Esophagus muscularis mucosa (tissue), 4 donors: ENCODE data around the gene PAM16. TPM values are rescaled to one million over a fixed set of nuclear protein-coding genes. Genes with fewer than 3 reads are reported as not detected.
A peak's percentile ranks its signal among the peaks of the same experiment; 100 is the strongest.
"Not testable (repeated sequence)": the region's sequence is repeated elsewhere in the genome, so short reads cannot be mapped to it uniquely, and the experiment has no call there.

Experiments
- DNase-seq: peaks from one replicate; pipeline ENCODE4 v3.0.0-alpha.2; 2017; ENCODE audit errors: extremely low spot score
- H3K27ac ChIP-seq, 4 donors: fragments of 200-600 bp; sonication (generic); replicated peaks in 1 of 4; 1 replicate in 3 of 4; 2 replicates in 1 of 4; pipeline ENCODE4 v1.5.1; 2016 to 2019; ENCODE audit warnings: mild to moderate bottlenecking in 1 of 4
- H3K27me3 ChIP-seq, 4 donors: fragments of 200-600 bp; sonication (generic); one replicate each; pipeline versions ENCODE4 v1.5.1 to v1.6.0; 2016 to 2019
- H3K36me3 ChIP-seq, 4 donors: fragments of 200-600 bp; sonication (generic); one replicate each; pipeline ENCODE4 v1.5.1; 2016 to 2019
- H3K4me1 ChIP-seq, 4 donors: fragments of 200-600 bp; sonication (generic); one replicate each; pipeline ENCODE4 v1.5.1; 2016 to 2019
- H3K4me3 ChIP-seq, 4 donors: fragments of 200-600 bp; sonication (generic); 1 replicate in 2 of 4; 2 replicates in 2 of 4; pipeline ENCODE4 v1.5.1; 2016 to 2019; ENCODE audit warnings: mild to moderate bottlenecking in 4 of 4, moderate library complexity in 1 of 4
- H3K9me3 ChIP-seq, 4 donors: fragments of 200-600 bp; sonication (generic); 1 replicate in 3 of 4; 2 replicates in 1 of 4; pipeline ENCODE4 v1.5.1; 2016 to 2019
- CTCF ChIP-seq, 3 experiments: fragments of 200-600 bp in 2 of 3; fragments of 450-650 bp in 1 of 3; sonication (generic) in 2 of 3; IDR thresholded peaks; one replicate each; pipeline ENCODE4 v1.5.1; 2017 to 2019; ENCODE audit warnings: antibody characterized with exemption in 3 of 3, mild to moderate bottlenecking in 2 of 3, moderate library complexity in 1 of 3
- EP300 ChIP-seq: sonication (generic); formaldehyde crosslinking; IDR thresholded peaks from one replicate; pipeline ENCODE4 v1.6.1; 2017; ENCODE audit warnings: antibody characterized with exemption
- POLR2A ChIP-seq: fragments of 450-650 bp; IDR thresholded peaks from one replicate; pipeline ENCODE4 v1.6.1; 2017; ENCODE audit warnings: antibody characterized with exemption, moderate library complexity, mild to moderate bottlenecking, low read depth
- POLR2AphosphoS5 ChIP-seq, 2 donors: sonication (generic); formaldehyde crosslinking; IDR thresholded peaks; one replicate each; pipeline ENCODE4 v1.6.1; 2017; ENCODE audit warnings: antibody characterized with exemption in 2 of 2
- WGBS: methylation state at CpG from one replicate; pipeline ENCODE4 v1.1.5; 2018; 5-methylcytosine and 5-hydroxymethylcytosine counted together
- intact Hi-C: fragments of 100-400 bp; cut with DNase I; formaldehyde crosslinking; loops from one replicate; pipeline ENCODE4 v1.15.1; 2023
- total RNA-seq, 4 donors: library from RNA; depleted of rRNA; stranded (reverse); fragments of >200 nt; gene quantifications; one replicate each; pipeline versions ENCODE4 v1.1.0 to v1.2.1, GENCODE V29; 2016

PAM16 gene
- total RNA-seq, 4 donors from 2014 or later, result 24.5 to 44.1 (median 40.2) TPM

GRCh38 chr16:4344983-4345835 is 5.9 kb downstream of the PAM16 start:
- DNase-seq, result no peak
- TF ChIP-seq CTCF (IDR thresholded peaks at IDR 0.05) (no peak), EP300 (no peak), POLR2AphosphoS5 (IDR thresholded peaks at IDR 0.05) (no peak), POLR2A (no peak)
- H3K4me1 ChIP-seq, result peaks cover 24 to 82% (median 48%) of the 10 kb centered on the region in 4 donors
- intact Hi-C loops, result no loop called here
- 75% methylated on average over 25 of the region's 26 CpGs for WGBS
- no peaks in the 10 kb centered on the region for H3K9me3 ChIP-seq
- H3K27ac ChIP-seq, result peak overlapping the region in 3 of 4 donors; percentile 2 to 55 (median 53)
- no peaks in the 10 kb centered on the region for H3K27me3 ChIP-seq
- no peak overlapping the region for H3K4me3 ChIP-seq
- H3K36me3 ChIP-seq, result peaks cover 0 to 25% (median 19%) of the 10 kb centered on the region in 4 donors

GRCh38 chr16:4344300-4344982 is 6.7 kb downstream of the PAM16 start:
- H3K4me1 ChIP-seq, result peaks cover 24 to 82% (median 48%) of the 10 kb centered on the region in 4 donors
- H3K4me3 ChIP-seq, H3K27me3 ChIP-seq, DNase-seq, intact Hi-C loops, H3K9me3 ChIP-seq: not testable (repeated sequence)
- WGBS, result 64% methylated on average over 9 of the region's 10 CpGs
- peak overlapping the region in 2 of 4 donors; percentile 2 to 53 for H3K27ac ChIP-seq
- peaks cover 0 to 31% (median 22%) of the 10 kb centered on the region in 4 donors for H3K36me3 ChIP-seq

GRCh38 chr16:4342866-4343744 is 8.0 kb downstream of the PAM16 start:
- TF ChIP-seq EP300, result no peak
- intact Hi-C loops, result no loop called here
- peaks cover 21 to 77% (median 49%) of the 10 kb centered on the region in 4 donors for H3K4me1 ChIP-seq
- peaks cover 0 to 45% (median 31%) of the 10 kb centered on the region in 4 donors for H3K36me3 ChIP-seq
- H3K9me3 ChIP-seq, result no peaks in the 10 kb centered on the region
- no peaks in the 10 kb centered on the region for H3K27me3 ChIP-seq
- H3K27ac ChIP-seq, result no peak overlapping the region
- no peak overlapping the region for H3K4me3 ChIP-seq
- whole genome bisulfite sequencing, result 87% methylated on average over 12 of the region's 21 CpGs
- DNase-seq, result no peak

GRCh38 chr16:4341250-4341649 is 9.9 kb downstream of the PAM16 start:
- no peak for DNase-seq
- Histone ChIP-seq H3K27me3 (no peaks in the 10 kb centered on the region), H3K9me3 (no peaks in the 10 kb centered on the region), H3K4me1 (peaks cover 11 to 61% (median 42%) of the 10 kb centered on the region in 4 donors), H3K36me3 (peaks cover under 1 to 59% (median 47%) of the 10 kb centered on the region in 4 donors), H3K4me3 (no peak overlapping the region), H3K27ac (no peak overlapping the region)
- intact Hi-C loops, result no loop called here
- TF ChIP-seq POLR2AphosphoS5 (IDR thresholded peaks at IDR 0.05) (no peak), EP300 (no peak), CTCF (IDR thresholded peaks at IDR 0.05) (no peak), POLR2A (no peak)
- WGBS, result 90% methylated on average over 13 of the region's 13 CpGs

GRCh38 chr16:4340443-4340842 is 10.7 kb downstream of the PAM16 start:
- no peak overlapping the region for H3K4me3 ChIP-seq
- 70% methylated on average over 5 of the region's 6 CpGs for WGBS
- peaks cover 11 to 53% (median 40%) of the 10 kb centered on the region in 4 donors for H3K4me1 ChIP-seq
- no peak overlapping the region for H3K27ac ChIP-seq
- H3K27me3 ChIP-seq, result no peaks in the 10 kb centered on the region
- H3K36me3 ChIP-seq, result peaks cover 7 to 67% (median 55%) of the 10 kb centered on the region in 4 donors
- intact Hi-C loops, result no loop called here
- H3K9me3 ChIP-seq, result no peaks in the 10 kb centered on the region
- DNase-seq, result no peak
- TF ChIP-seq CTCF (IDR thresholded peaks at IDR 0.05) (no peak), POLR2A (no peak), POLR2AphosphoS5 (IDR thresholded peaks at IDR 0.05) (no peak)
